Measurements from ENCODE around the gene ANKRD53.

ANKRD53 gene

GRCh38 chr2:70978341-70979179 lies at the start of gene ANKRD53:
ANKRD53 (plus strand) TSS chr2:70978630; CDS start chr2:70978646, 16 bp downstream.
- DNase-seq (ENCODE audit: low read depth in 2 of 2): no peak

- no peak for DNase-seq (ENCODE audit: low read depth in 2 of 2)
Measured at GRCh38 chr2:70930371-70931329, 47.8 kb upstream of the ANKRD53 start.

GRCh38 chr2:70931376-70932000 lies 46.9 kb upstream of the ANKRD53 start:
- no peak for DNase-seq (ENCODE audit: low read depth in 2 of 2)

- DNase-seq (ENCODE audit: low read depth in 2 of 2): no peak
Measured at GRCh38 chr2:70932631-70933230, 45.7 kb upstream of the ANKRD53 start.

- no peak for DNase-seq (ENCODE audit: low read depth in 2 of 2)
Measured at GRCh38 chr2:70934981-70935380, 43.4 kb upstream of the ANKRD53 start.

GRCh38 chr2:70935468-70936164 lies 42.8 kb upstream of the ANKRD53 start, which contains the start of gene ATP6V1B1:
ATP6V1B1 (plus strand) TSS chr2:70935900; CDS start chr2:70935955, 55 bp downstream.
- DNase-seq (ENCODE audit: low read depth in 2 of 2): no peak

- no peak for DNase-seq (ENCODE audit: low read depth in 2 of 2)
Measured at GRCh38 chr2:70936165-70936978, 42.1 kb upstream of the ANKRD53 start.

- no peak for DNase-seq (ENCODE audit: low read depth in 2 of 2)
Measured at GRCh38 chr2:70936979-70937811, 41.2 kb upstream of the ANKRD53 start.

- DNase-seq (ENCODE audit: low read depth in 2 of 2): no peak
Measured at GRCh38 chr2:70937866-70938585, 40.4 kb upstream of the ANKRD53 start.

- no peak for DNase-seq (ENCODE audit: low read depth in 2 of 2)
Measured at GRCh38 chr2:70938586-70938950, 39.9 kb upstream of the ANKRD53 start.

- DNase-seq (ENCODE audit: low read depth in 2 of 2): no peak
Measured at GRCh38 chr2:70939001-70939838, 39.2 kb upstream of the ANKRD53 start.

GRCh38 chr2:70939839-70940580 lies 38.4 kb upstream of the ANKRD53 start:
- DNase-seq (ENCODE audit: low read depth in 2 of 2): no peak

- DNase-seq (ENCODE audit: low read depth in 2 of 2): no peak
Measured at GRCh38 chr2:70941186-70941585, 37.2 kb upstream of the ANKRD53 start.

GRCh38 chr2:70941701-70942100 lies 36.7 kb upstream of the ANKRD53 start:
- DNase-seq (ENCODE audit: low read depth in 2 of 2): no peak

- DNase-seq (ENCODE audit: low read depth in 2 of 2): no peak
Measured at GRCh38 chr2:70942396-70943204, 35.8 kb upstream of the ANKRD53 start.
